OCI-M1 (cell line): Measurements from ENCODE around the gene ANKRD33.

ENCODE experiments used
- DNase-seq: peaks from one replicate; lab custom pipeline; 2025; lab: John Stamatoyannopoulos, UW

The ANKRD33 gene, protein sequence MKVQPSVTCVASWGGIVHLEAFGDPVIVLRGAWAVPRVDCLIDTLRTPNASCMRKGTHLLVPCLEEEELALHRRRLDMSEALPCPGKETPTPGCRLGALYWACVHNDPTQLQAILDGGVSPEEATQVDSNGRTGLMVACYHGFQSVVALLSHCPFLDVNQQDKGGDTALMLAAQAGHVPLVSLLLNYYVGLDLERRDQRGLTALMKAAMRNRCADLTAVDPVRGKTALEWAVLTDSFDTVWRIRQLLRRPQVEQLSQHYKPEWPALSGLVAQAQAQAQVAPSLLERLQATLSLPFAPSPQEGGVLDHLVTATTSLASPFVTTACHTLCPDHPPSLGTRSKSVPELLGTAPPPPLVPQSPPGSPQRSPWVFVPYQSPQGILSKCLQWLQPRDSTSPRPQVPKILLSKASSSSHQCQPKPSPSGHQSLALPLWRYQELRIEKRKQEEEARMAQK

GRCh38 chr12:51887476-51888315 is at the start of gene ANKRD33:
Gene ANKRD33, plus strand, starts transcription at chr12:51888103. Its CDS starts 84 bp downstream, at chr12:51888187.
- DNase-seq: no peak

DNA sequence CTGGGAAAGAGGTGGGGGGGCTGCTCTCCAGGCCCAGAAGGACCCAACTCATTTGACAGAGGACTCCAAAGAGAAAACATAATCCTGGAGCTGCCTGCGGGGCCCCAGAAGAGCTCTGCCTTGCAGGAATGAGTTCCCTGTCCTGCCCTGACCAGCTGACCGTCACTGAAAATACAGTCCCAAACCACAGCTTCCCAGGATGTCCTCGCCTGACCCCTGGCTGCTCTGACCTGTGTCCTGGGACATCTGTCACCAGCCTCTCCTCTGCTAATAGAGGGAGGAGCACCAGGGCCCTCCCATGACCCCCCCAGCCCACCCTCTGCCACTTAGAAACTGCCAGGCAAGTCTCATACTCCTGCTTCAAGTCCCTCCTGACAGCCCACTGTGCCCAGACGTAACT is 49.1 kb upstream of the ANKRD33 start:
- DNase-seq: no peak

- DNase-seq: no peak
Observed at GRCh38 chr12:51839310-51839947, 48.5 kb upstream of the ANKRD33 start.

- DNase-seq: no peak
Observed at GRCh38 chr12:51840966-51841365, 46.9 kb upstream of the ANKRD33 start.

- DNase-seq: no peak
Observed at GRCh38 chr12:51841727-51842126, 46.2 kb upstream of the ANKRD33 start.

GRCh38 chr12:51844854-51845253 is 43.0 kb upstream of the ANKRD33 start:
- no peak for DNase-seq

GRCh38 chr12:51845482-51845881 is 42.4 kb upstream of the ANKRD33 start:
- no peak for DNase-seq

DNA sequence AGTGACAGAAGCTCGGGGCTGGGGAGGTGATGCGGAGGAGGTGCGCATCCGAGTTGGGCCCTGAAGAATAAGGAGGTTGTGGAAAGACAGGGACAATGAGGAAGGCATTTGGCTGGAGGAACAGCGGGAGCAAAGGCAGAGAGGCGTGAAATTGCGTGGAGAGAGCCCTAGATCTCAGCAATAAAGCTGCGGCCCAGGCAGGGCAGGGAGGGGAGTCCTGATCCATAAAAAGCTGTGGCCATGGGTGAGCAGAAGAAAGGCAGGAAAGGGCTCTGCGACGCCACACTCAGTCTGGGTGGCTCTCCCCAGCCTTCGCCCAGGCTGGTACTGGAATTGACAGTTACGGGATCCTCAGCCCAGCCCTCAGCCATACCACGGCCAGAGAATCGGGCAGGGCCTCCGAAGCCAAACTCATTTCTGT is 41.6 kb upstream of the ANKRD33 start:
- no peak for DNase-seq

DNA sequence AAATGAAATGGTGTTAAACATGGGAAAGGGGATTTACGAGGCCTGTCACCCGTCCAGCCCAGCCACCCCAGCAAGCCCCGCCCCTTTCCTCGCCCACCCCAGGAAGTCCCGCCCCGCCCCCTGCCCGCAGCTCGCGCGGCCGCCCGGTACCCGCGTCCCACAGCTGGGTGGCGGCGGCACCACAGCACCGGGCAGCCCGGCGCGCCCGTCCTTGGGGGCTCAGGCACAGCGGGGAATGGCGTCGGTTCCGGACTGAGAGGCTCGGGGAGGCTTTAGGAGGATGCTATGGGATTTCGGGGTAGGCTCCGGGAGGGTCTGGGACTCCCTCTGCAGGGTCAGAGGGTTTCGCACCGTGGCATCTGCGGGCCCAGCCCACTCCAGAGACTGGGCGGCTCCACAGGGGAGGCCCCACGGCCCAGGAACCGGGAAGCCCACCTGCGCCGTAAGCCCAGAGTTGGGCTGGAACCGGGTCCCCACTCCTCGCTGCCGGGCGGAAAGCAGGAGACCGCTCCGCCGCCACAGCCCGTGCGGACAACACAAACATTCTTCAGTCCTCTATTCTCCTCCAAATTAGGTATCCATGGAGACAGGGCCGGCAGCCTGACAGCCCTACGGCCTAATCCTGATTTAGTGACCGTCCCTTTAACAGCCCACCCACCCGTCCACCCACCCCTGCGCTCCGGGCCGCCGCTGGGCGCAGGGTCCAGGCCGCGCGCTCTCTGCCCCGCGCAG is 40.8 kb upstream of the ANKRD33 start:
- DNase-seq: no peak

DNA sequence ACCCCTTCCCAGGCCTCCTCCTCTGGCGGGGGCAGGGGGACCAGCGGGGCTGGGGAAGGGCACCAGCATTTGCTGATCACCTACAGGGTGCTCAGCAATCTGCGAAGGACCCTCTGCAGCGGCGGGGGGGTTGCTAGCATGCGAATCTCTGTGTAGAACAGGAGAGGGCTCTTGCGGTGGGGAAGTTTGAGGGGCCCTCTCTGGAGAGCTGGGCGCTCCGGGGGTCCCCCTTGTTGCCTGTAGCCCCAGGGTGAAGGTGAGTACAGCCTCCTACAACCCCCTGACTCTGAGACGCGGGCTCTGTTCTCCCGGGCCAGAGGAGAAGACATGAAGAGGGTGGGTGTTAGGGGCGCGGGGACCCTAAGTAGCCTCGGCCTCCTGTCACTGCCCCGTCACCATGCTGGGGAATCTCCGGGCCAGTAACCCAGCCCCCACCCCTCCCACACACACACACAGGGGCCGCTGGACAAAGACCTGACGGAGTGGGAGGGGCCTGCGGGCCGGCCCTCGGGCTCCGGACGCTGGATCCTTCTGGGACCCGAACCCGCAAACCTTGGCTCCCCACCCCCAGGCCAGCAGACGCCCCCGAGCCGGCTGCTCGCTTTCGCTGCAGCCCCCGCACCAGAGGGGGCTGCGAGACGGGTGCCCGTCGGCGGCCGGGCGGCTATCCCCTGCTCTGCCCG is 40.1 kb upstream of the ANKRD33 start:
- DNase-seq: no peak

DNA sequence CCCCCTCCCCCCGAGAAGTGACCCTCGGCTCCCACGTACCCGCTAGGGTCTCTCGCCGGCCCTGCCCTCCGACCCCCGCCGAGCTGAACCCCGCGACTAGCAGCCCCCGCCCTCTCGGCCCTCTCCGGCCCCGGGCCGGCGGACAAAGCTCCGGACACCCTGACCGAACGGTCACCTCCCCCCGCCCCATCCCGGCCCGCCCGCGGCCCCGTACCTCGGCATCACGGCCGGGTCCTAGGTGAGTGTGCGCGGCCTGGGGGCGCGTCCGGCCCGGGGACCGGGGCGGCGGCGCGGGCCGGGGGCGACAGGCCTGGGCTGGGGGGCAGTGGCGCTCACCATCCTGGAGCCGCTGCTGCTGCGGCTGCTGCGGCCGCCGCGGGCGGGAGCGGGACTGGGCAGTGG is 39.6 kb upstream of the ANKRD33 start, which contains the start of gene FIGNL2:
Gene FIGNL2 (minus strand): TSS at position 393 of the 402 bp plus-strand sequence. CDS start 26,305 bp downstream, outside the sequence.
- no peak for DNase-seq

DNA sequence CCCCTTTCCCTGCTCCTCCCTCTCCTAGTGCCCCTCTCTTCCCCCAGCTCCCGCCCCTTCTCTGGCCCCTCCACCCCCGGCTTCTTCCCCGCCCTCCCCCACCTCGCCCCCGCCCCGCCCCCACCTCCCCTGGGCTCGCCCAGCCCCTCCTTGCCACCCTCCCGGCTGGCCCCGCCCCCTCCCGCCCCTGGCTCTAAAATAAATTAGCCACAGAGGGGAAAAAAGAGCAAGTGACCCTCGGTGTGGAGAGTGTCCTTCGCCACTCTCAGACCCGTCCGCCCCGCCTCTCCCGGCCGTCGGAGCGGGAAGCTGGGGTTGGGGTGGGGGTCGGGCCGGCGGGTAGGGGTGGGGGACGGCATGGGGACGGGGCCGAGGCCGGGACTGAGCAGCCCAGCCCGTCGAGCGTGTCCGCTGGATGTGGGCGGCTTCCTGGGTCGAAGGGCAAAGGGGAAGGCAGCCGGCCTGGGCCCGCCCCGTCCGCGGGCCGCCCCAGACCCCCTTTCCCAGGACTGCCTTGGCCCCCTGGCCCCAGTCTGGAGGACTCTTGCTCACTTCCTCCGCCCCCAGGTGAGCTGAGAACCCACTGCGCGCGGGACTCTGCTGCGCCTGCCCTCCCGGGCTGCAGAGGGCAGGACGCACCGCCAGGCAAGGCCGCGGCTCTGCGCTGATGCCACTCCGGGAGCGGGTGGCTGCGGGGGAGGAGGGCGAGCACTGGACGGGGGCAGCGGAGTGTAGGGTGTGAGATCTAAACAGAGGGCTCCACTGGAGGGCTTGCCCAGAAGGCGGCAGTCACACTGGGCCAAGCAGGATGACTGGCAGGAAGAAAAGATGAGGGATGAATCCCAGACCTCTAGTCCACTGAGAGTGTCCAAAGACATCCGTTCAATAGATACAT is 38.8 kb upstream of the ANKRD33 start:
- no peak for DNase-seq

- no peak for DNase-seq
Observed at GRCh38 chr12:51850081-51850964, 37.6 kb upstream of the ANKRD33 start.

DNA sequence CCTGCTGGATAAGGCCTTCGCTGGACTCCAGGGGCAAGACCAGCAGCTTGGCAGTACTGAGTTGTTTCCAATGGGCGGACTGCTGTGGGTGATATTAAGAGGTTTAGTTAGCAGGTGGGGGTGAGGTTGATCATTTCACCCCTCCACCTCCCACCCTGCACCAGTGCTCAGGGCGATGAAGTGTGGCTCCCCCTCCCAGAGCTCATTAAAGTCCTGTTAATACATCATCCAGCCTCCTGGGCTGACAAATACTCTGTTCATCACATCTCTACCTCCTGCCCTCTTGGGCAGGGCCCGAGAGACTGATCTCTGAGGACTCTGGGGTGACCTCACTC is 37.0 kb upstream of the ANKRD33 start:
- no peak for DNase-seq

GRCh38 chr12:51851413-51852124 is 36.3 kb upstream of the ANKRD33 start:
- DNase-seq: no peak

GRCh38 chr12:51852404-51853137 is 35.3 kb upstream of the ANKRD33 start:
- DNase-seq: no peak

GRCh38 chr12:51855586-51856428 is 32.1 kb upstream of the ANKRD33 start:
- DNase-seq: no peak
